ENCODE results near the gene USH1C. TPM values are rescaled to one million over a fixed set of nuclear protein-coding genes. Genes with fewer than 3 reads are reported as not detected.

USH1C gene
- total and polyA plus RNA-seq, 8 donors = 4.8 to 107 (median 22.2) TPM

GRCh38 chr11:17517186-17517585, 27.0 kb downstream of the USH1C start:
- H3K4me1 ChIP-seq = no peaks in the 10 kb centered on the region
- intact Hi-C loops (cut with DNase I; ENCODE audit: low total_unique reads) = no loop called here
- TF ChIP-seq POLR2AphosphoS5 (IDR thresholded peaks at IDR 0.05) = no peak
- TF ChIP-seq EP300 (IDR thresholded peaks at IDR 0.05) = no peak
- no peak for TF ChIP-seq POLR2A (IDR thresholded peaks at IDR 0.05)
- TF ChIP-seq CTCF (IDR thresholded peaks at IDR 0.05) = no peak
- WGBS, 5 donors = 90 to 93% (median 92%) methylated on average over 10 of the region's 10 CpGs
- no peak overlapping the region for H3K27ac ChIP-seq
- no peaks in the 10 kb centered on the region for H3K9me3 ChIP-seq
- peaks cover 0 to 13% (median 4%) of the 10 kb centered on the region in 4 donors for H3K36me3 ChIP-seq
- H3K27me3 ChIP-seq = peaks cover 0 to 14% (median 0%) of the 10 kb centered on the region in 3 donors
- no peak for DNase-seq
- H3K4me3 ChIP-seq = no peak overlapping the region

GRCh38 chr11:17516551-17517150, 27.6 kb downstream of the USH1C start:
- no peaks in the 10 kb centered on the region for H3K9me3 ChIP-seq
- peaks cover 0 to 12% (median 4%) of the 10 kb centered on the region in 4 donors for H3K36me3 ChIP-seq
- intact Hi-C loops (cut with DNase I; ENCODE audit: low total_unique reads) = no loop called here
- H3K27me3 ChIP-seq = peaks cover 0 to 14% (median 0%) of the 10 kb centered on the region in 3 donors
- 82 to 93% (median 90%) methylated on average over 7 of the region's 7 CpGs for WGBS, 5 donors
- TF ChIP-seq POLR2A (IDR thresholded peaks at IDR 0.05) (no peak), EP300 (IDR thresholded peaks at IDR 0.05) (no peak), POLR2AphosphoS5 (IDR thresholded peaks at IDR 0.05) (no peak), CTCF (IDR thresholded peaks at IDR 0.05) (no peak)
- H3K27ac ChIP-seq = no peak overlapping the region
- no peak overlapping the region for H3K4me3 ChIP-seq
- H3K4me1 ChIP-seq = no peaks in the 10 kb centered on the region
- no peak for DNase-seq

GRCh38 chr11:17515443-17516176, 28.6 kb downstream of the USH1C start:
- 56 to 69% (median 59%) methylated on average over 5 of the region's 5 CpGs for WGBS, 5 donors
- H3K9me3 ChIP-seq = no peaks in the 10 kb centered on the region
- DNase-seq = no peak
- H3K4me3 ChIP-seq = no peak overlapping the region
- H3K27me3 ChIP-seq = peaks cover 0 to 13% (median 0%) of the 10 kb centered on the region in 3 donors
- H3K36me3 ChIP-seq = peaks cover 0 to 8% (median 3%) of the 10 kb centered on the region in 4 donors
- TF ChIP-seq POLR2AphosphoS5 (IDR thresholded peaks at IDR 0.05) (no peak), CTCF (IDR thresholded peaks at IDR 0.05) (no peak), POLR2A (IDR thresholded peaks at IDR 0.05) (no peak), EP300 (IDR thresholded peaks at IDR 0.05) (no peak)
- H3K4me1 ChIP-seq = no peaks in the 10 kb centered on the region
- H3K27ac ChIP-seq = no peak overlapping the region
- intact Hi-C loops (cut with DNase I; ENCODE audit: low total_unique reads) = no loop called here

GRCh38 chr11:17514476-17514875, 29.7 kb downstream of the USH1C start:
- H3K36me3 ChIP-seq = peaks cover 0 to 8% (median 1%) of the 10 kb centered on the region in 4 donors
- intact Hi-C loops (cut with DNase I; ENCODE audit: low total_unique reads) = no loop called here
- TF ChIP-seq POLR2A (IDR thresholded peaks at IDR 0.05) = no peak
- no peak for TF ChIP-seq POLR2AphosphoS5 (IDR thresholded peaks at IDR 0.05)
- TF ChIP-seq CTCF (IDR thresholded peaks at IDR 0.05) = no peak
- no peak for TF ChIP-seq EP300 (IDR thresholded peaks at IDR 0.05)
- H3K27ac ChIP-seq = no peak overlapping the region
- no peak overlapping the region for H3K4me3 ChIP-seq
- H3K9me3 ChIP-seq = no peaks in the 10 kb centered on the region
- WGBS, 5 donors = 83 to 94% (median 87%) methylated on average over 4 of the region's 4 CpGs
- peaks cover 0 to 9% (median 0%) of the 10 kb centered on the region in 3 donors for H3K27me3 ChIP-seq
- no peaks in the 10 kb centered on the region for H3K4me1 ChIP-seq
- DNase-seq = no peak
